SIG-M5 (cell line): Measurements from ENCODE around the gene ATG9B.

Source experiments
- DNase-seq: peaks from one replicate; lab custom pipeline; 2025; lab: John Stamatoyannopoulos, UW

Gene ATG9B

GRCh38 chr7:150999497-151000230 lies 24.6 kb downstream of the ATG9B start:
- DNase-seq, result no peak

- DNase-seq, result no peak
Observed at GRCh38 chr7:150999001-150999400, 25.3 kb downstream of the ATG9B start.

DNA sequence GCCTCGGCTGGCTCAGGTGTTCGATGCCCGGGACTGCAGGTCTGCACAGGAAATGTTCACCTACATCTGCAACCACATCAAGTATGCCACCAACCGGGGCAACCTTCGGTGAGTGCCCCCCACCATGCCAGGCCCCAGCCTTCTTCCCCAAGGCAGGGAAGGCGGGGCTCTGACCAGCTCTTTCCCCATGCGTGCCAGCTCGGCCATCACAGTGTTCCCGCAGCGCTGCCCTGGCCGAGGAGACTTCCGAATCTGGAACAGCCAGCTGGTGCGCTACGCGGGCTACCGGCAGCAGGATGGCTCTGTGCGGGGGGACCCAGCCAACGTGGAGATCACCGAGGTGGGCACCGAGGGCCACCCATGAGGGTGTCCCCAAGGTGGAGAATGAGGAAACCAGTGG lies 26.0 kb downstream of the ATG9B start:
- DNase-seq, result no peak

- DNase-seq, result no peak
Observed at GRCh38 chr7:150997817-150998216, 26.5 kb downstream of the ATG9B start.

DNA sequence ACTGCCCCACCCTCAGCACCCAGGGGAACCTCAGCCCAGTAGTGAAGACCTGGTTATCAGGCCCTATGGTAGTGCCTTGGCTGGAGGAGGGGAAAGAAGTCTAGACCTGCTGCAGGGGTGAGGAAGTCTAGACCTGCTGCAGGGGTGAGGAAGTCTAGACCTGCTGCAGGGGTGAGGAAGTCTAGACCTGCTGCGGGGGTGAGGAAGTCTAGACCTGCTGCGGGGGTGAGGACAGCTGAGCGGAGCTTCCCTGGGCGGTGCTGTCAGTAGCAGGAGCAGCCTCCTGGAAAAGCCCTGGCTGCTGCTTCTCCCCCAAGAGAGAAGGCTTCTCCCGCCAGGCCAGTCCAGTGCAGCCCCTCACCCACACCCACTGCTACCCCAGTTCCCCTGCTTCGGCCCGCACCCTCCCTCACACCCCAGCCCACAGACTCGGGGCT lies 27.2 kb downstream of the ATG9B start:
- no peak for DNase-seq

DNA sequence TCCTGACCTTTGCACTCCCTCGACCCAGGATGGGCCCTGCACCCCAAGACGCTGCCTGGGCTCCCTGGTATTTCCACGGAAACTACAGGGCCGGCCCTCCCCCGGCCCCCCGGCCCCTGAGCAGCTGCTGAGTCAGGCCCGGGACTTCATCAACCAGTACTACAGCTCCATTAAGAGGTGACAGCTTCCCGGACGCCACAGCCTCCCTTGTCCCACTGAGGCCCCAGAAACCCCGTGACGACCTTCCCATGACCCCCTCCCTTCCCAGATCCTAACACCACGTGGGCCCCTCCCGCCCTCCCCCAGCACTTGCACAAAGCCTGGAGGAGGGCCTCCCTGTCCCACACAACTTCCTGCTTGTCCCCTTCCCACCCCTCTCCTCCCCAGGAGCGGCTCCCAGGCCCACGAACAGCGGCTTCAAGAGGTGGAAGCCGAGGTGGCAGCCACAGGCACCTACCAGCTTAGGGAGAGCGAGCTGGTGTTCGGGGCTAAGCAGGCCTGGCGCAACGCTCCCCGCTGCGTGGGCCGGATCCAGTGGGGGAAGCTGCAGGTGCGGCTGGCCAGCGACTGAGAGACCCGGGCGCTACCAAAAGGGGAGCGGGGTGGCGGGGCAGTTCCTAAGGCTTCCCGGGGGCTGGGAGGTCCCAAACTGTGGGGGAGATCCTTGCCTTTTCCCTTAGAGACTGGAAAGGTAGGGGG lies 27.8 kb downstream of the ATG9B start:
- no peak for DNase-seq

DNA sequence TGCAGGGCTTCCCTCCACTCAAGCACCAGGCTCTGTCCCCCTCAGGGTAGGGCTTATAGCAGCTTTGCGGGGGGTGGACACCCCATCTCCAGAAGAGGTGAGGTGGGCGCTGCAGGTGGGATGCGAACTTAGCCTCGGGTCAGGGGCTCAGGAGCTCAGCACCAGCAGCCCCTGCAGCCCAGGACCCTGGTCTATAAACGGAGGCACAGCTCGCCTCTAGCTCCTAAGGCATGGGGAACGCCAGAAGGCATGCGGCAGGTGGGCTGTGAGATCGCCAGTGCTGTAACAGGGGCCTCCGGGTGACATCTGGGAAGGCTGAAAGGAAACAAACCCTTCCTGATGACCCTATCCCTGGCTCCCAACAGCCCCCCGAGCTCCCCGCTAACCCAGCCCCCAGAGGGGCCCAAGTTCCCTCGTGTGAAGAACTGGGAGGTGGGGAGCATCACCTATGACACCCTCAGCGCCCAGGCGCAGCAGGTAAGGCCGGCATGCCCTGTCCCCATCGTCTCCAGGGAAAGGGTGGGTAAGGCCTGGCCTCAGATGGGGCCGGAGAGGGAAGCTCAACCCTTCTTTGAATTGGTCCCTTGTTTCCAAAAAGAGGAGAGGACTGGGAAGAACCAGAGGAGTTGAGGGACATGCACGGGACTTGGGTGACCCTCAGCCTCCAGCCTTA lies 29.3 kb downstream of the ATG9B start:
- DNase-seq, result no peak

- no peak for DNase-seq
Observed at GRCh38 chr7:150994141-150994837, 30.0 kb downstream of the ATG9B start.

DNA sequence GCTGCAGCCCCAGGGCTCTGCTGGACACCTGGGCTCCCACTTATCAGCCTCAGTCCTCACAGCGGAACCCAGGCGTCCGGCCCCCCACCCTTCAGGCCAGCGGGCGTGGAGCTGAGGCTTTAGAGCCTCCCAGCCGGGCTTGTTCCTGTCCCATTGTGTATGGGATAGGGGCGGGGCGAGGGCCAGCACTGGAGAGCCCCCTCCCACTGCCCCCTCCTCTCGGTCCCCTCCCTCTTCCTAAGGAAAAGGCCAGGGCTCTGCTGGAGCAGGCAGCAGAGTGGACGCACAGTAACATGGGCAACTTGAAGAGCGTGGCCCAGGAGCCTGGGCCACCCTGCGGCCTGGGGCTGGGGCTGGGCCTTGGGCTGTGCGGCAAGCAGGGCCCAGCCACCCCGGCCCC lies 30.8 kb downstream of the ATG9B start:
- DNase-seq, result no peak

DNA sequence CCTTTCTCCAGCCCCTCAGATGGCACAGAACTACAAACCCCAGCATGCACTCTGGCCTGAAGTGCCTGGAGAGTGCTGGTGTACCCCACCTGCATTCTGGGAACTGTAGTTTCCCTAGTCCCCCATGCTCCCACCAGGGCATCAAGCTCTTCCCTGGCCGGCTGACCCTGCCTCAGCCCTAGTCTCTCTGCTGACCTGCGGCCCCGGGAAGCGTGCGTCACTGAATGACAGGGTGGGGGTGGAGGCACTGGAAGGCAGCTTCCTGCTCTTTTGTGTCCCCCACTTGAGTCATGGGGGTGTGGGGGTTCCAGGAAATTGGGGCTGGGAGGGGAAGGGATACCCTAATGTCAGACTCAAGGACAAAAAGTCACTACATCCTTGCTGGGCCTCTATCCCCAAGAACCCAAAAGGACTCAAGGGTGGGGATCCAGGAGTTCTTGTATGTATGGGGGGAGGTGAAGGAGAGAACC lies 31.4 kb downstream of the ATG9B start:
- no peak for DNase-seq

GRCh38 chr7:150992051-150992640 lies 32.1 kb downstream of the ATG9B start:
- no peak for DNase-seq

DNA sequence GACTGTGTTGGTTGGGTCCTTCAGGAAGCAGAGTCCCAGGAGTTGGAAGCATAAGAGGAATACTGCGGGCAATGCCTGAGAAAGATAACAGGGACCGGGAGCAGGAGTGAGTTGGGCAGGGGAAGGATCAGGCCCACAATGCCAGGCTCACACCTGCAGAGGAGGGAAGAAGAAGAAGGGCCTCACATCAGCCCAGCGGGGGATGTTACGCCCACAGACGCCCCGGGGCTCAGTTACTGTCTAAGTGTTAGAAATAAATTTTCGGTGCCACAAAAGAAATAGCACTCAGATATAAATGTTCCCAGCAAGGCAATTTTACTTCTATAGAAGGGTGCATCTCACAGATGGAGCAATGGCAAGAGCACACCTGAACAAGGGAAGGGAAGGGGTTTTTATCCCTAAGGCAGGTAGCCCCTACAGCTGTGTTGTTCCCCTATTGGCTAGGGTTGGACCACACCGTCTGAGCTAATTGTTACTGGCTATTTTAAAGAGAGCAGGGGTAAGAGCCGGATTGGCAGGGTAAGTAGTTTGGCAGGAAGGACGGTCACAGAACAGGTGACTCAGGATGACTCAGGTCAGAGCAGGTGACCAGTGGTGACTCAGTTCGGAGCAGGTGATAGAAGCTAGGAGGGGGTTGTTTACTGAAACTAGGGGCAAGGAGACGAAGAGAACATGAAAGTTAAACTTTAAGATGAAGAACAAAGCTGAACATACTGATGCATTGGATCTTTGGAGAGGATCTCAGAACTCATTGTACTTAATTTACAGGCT lies 33.7 kb downstream of the ATG9B start, which contains the start of gene NOS3:
Gene NOS3 (plus strand): TSS at position 602 of the 771 bp plus-strand sequence. CDS start 2,787 bp downstream, outside the sequence.
- DNase-seq, result no peak

DNA sequence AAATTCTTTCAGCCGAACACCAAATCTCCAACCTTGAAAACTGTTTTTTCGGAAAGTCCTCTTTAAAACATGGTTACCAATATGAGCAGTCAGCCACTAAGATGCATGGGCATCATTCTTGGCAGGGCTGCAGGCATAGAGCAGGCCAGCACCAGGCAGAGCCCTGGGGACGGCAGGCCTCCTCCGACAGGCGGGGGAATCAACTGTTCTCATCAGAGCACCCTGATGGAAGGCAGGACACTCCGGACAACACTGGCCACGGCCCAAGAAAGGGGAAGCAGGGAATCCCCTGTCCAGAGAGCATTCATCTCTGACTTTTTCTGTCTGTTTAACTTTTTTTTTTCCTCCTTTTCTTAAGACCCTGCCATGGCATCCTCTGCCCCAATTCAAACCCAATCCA lies 34.8 kb downstream of the ATG9B start:
- DNase-seq, result no peak

DNA sequence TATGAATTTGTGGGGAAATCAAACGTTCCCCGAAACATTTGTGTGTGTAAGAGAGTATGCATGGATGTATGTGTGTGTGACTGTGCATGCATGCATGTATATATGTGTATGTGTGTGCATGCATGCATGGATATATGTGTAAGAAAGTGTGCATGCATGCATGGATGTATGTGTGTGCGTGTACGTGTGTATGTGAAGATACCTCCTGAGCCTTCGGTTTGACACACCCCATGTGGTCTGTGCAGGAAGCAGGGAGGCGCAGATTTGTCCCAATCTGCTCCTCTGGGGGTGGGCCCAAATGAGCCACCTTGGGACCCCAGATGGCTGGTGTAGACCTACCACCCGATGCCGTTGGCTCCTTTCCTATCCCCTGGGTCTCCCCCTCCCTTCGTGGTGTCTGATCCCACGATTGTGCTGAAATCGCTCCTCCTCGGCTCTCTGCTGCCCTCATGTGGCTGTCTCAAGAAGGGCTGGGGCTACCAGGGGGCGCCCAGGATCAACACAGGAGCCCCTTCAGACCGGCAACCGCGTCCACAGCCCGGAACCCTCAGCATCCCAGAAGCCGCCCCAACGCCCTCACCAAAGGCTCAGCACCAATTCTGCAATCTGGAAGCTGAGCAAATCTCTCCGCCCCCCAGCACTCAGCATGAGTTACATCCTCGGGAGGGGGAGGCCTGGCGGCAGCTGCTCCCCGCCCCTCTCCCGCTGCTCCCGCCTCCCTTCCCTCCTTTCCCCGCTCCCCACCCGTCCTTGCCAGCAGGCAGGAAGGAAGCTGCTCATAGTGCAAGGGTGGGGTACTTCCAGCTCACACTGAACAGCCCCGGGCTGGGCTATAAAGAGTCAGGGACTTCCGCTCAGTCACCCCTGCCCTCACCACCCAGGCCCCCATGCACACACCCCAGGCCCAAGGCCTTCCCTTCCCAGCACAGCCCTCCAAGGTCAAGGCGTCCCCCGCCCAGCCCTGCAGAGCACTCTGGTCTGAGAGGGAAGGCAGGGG lies 35.8 kb downstream of the ATG9B start:
- no peak for DNase-seq

- no peak for DNase-seq
Observed at GRCh38 chr7:150986556-150986955, 37.7 kb downstream of the ATG9B start.

DNA sequence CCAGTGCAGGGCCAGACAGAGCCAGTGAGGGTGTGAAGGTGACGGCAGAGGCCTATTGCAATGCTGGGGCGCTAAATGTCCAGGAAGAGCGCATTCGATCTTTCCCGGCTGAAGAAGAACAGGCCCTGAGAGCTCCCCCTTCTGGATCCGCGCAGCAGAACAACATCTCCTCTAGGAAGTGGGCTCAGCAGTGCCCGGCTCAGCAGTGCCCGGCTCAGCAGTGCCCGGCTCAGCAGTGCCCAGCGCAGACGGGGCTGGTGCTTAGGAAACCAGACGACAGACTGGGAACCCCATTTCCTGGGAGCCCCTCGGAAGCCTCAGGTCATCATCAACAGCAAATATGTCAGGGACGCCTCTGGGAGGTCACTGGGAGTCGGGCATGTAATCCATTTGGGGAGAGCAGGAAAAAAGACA lies 38.2 kb downstream of the ATG9B start:
- DNase-seq, result no peak

DNA sequence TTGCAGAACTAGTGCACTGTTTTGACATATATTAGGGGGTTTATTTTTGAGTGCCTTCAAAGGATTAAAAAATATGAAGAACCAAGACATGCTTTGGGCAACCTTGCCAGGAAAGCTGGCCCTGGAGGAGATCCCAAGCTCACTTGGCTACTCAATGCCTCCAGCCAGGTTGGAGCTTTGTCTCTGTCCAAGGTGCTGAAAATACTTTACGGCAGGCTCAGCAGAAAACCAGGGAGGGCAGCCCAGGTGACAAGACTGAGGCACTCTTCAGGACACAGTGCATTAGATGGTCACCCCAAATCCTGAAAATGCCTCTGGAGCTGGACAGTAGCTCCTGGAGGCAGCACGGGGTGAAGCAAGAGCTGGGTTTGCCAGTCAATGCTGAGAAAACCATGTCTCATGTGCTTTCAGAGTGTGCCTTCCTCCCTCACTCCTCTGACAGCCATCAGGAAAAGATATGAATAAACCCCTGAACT lies 40.4 kb downstream of the ATG9B start:
- DNase-seq, result no peak

DNA sequence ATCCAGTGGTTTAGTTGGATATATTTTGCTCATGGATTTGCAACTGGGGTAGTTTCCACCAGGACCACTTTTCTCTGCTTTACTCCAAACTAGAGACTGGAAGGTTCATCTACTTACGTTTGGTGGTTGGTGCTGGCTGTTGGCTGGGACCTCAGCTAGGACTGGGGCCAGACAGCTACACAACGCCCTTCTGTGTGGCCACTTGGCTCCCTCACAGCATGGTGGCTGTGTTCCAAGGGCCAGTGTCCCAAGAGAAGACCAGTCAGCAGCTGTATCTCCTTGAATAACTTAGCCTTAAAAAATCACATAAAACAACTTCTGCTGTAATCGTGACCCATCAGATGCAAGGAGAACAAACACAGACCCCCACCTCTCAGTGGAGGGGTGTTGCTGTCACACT lies 41.9 kb downstream of the ATG9B start:
- DNase-seq, result no peak

DNA sequence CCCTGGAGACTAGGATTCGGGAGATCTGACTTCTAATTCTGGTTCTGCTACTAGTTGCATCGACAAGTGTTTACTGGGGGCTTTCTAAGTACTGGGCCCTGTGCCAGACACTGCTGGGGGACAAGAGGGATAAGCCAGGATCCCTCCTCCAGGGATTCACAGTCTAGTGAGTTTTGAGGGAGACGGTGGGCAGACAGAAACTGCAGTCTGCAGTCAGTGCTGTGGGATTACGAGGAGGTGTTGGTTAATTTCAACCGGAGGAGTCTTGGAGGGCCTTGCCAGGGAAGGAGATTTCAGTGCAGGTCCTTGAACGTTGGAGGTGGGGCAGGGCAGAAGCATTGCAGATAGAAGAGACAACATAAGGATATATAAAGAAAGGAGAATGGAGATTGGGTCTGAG lies 42.6 kb downstream of the ATG9B start:
- DNase-seq, result no peak

DNA sequence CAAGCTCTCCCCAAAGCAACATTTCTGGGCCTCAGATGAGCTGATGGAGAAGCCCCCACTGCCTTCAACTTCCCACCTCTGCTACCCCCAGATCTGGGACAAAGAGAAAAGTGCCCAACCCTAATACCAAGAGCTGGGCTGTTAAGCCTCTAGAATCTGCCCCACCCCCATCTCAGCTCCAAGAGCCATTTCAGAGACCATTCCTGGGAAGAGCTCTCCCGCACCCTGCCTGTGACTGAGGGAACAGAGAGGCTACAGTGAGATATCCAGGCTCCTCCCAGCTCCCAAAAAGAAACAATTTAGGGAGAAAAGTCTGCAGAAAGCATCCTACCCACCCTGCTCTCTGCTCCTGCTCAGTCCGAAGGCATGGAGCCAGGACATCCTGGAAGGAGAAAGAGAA lies 43.6 kb downstream of the ATG9B start:
- no peak for DNase-seq
